WTC11 (cell line): ENCODE data around the gene GFRA1. TPM values are rescaled to one million over a fixed set of nuclear protein-coding genes. Genes with fewer than 3 reads are reported as not detected.

Experiments
- ATAC-seq: fragments of 200-7000 bp; cut with Tn5 transposase; 2 replicates; pipeline ENCODE4 v1.10.0; 2021; ENCODE audit warnings: mild to moderate bottlenecking, moderate library complexity
- CTCF ChIA-PET: fragments of 300-600 bp; sonication (Branson Sonifier 250); formaldehyde crosslinking; loops from one replicate; lab custom pipeline; 2021; ENCODE audit warnings: antibody characterized with exemption; lab: Charles Lee
- POLR2A ChIA-PET: fragments of 350-600 bp; sonication (Branson Sonifier 250); formaldehyde crosslinking; loops from one replicate; lab custom pipeline; 2021; ENCODE audit warnings: antibody characterized with exemption; lab: Charles Lee
- DNase-seq: peaks from one replicate; pipeline ENCODE4 v3.0.0; 2021; ENCODE audit warnings: low spot score
- H3K27ac Mint-ChIP-seq: 2 replicates; pipeline ENCODE4 v1.8.0; 2021; ENCODE audit warnings: mixed read lengths
- H3K27me3 Mint-ChIP-seq: 2 replicates; pipeline ENCODE4 v1.8.0; 2021; ENCODE audit warnings: low read depth, mild to moderate bottlenecking, moderate library complexity, mixed read lengths
- H3K36me3 Mint-ChIP-seq: 2 replicates; pipeline ENCODE4 v1.8.0; 2021; ENCODE audit warnings: mixed read lengths
- H3K4me1 Mint-ChIP-seq: 2 replicates; pipeline ENCODE4 v1.8.0; 2022; ENCODE audit warnings: mixed read lengths
- H3K4me3 Mint-ChIP-seq: 2 replicates; pipeline ENCODE4 v1.8.0; 2021; ENCODE audit warnings: mild to moderate bottlenecking, moderate library complexity, mixed read lengths
- H3K9me3 Mint-ChIP-seq: 2 replicates; pipeline ENCODE4 v1.8.0; 2021; ENCODE audit warnings: mixed read lengths
- AR ChIP-seq: fragments of 250-450 bp; sonication (Bioruptor Pico); IDR thresholded peaks from 2 replicates; pipeline ENCODE4 v1.9.0; 2021; ENCODE audit warnings: mild to moderate bottlenecking
- CDX4 ChIP-seq: fragments of 250-450 bp; sonication (Bioruptor Pico); IDR thresholded peaks from 2 replicates; pipeline ENCODE4 v1.9.0; 2021; ENCODE audit warnings: moderate library complexity, mild to moderate bottlenecking, inconsistent platforms, borderline replicate concordance
- EMX1 ChIP-seq: fragments of 250-450 bp; sonication (Bioruptor Pico); IDR thresholded peaks from 2 replicates; pipeline ENCODE4 v1.8.0; 2021; ENCODE audit warnings: mild to moderate bottlenecking
- FOXK1 ChIP-seq: sonication (generic); formaldehyde crosslinking; IDR thresholded peaks from 2 replicates; pipeline ENCODE4 v1.8.0; 2022; ENCODE audit warnings: mild to moderate bottlenecking, moderate library complexity, missing genetic modification reagents
- GABPB1 ChIP-seq: sonication (generic); formaldehyde crosslinking; IDR thresholded peaks from 2 replicates; pipeline ENCODE4 v1.8.1; 2023; ENCODE audit warnings: mild to moderate bottlenecking, missing genetic modification reagents
- JUN ChIP-seq: sonication (generic); formaldehyde crosslinking; IDR thresholded peaks from 2 replicates; pipeline ENCODE4 v1.8.0; 2023; ENCODE audit warnings: mild to moderate bottlenecking, missing genetic modification reagents
- KAT7 ChIP-seq: sonication (generic); formaldehyde crosslinking; IDR thresholded peaks from 2 replicates; pipeline ENCODE4 v1.8.1; 2023; ENCODE audit warnings: missing genetic modification reagents, mild to moderate bottlenecking, borderline replicate concordance
- NR1H2 ChIP-seq: sonication (generic); formaldehyde crosslinking; IDR thresholded peaks from 2 replicates; pipeline ENCODE4 v1.9.0; 2021; ENCODE audit warnings: mild to moderate bottlenecking, moderate library complexity, missing genetic modification reagents
- NR3C1 ChIP-seq: sonication (generic); formaldehyde crosslinking; conservative IDR thresholded peaks from 2 replicates; pipeline ENCODE4 v1.8.1; 2023; ENCODE audit warnings: low read depth, mild to moderate bottlenecking, missing genetic modification reagents
- OVOL2 ChIP-seq: fragments of 250-450 bp; sonication (Bioruptor Pico); IDR thresholded peaks from 2 replicates; pipeline ENCODE4 v1.9.0; 2021; ENCODE audit warnings: mild to moderate bottlenecking, borderline replicate concordance
- USF2 ChIP-seq: sonication (generic); formaldehyde crosslinking; IDR thresholded peaks from 2 replicates; pipeline ENCODE4 v1.8.1; 2023; ENCODE audit warnings: mild to moderate bottlenecking, missing genetic modification reagents, moderate library complexity
- ZNF232 ChIP-seq: sonication (generic); formaldehyde crosslinking; IDR thresholded peaks from 2 replicates; pipeline ENCODE4 v1.8.0; 2022; ENCODE audit warnings: mild to moderate bottlenecking, missing genetic modification reagents
- ZNF416 ChIP-seq: fragments of 250-450 bp; sonication (Bioruptor Pico); IDR thresholded peaks from 2 replicates; pipeline ENCODE4 v1.9.0; 2021; ENCODE audit warnings: mild to moderate bottlenecking, inconsistent platforms
- ZNF423 ChIP-seq: fragments of 250-450 bp; sonication (Bioruptor Pico); IDR thresholded peaks from 2 replicates; pipeline ENCODE4 v2.1.2; 2022; ENCODE audit warnings: mild to moderate bottlenecking, moderate library complexity
- total RNA-seq: library from RNA; stranded (reverse); gene quantifications from 3 replicates; pipeline ENCODE4 v1.2.3, GENCODE V29; 2021
- TF ChIP-seq, protein P1 (sequence below): sonication (generic); formaldehyde crosslinking; conservative IDR thresholded peaks from 2 replicates; pipeline ENCODE4 v1.8.1; 2023; ENCODE audit warnings: mild to moderate bottlenecking, low read depth, missing genetic modification reagents, moderate library complexity
- TF ChIP-seq, protein P2 (sequence below): sonication (generic); formaldehyde crosslinking; IDR thresholded peaks from 2 replicates; pipeline ENCODE4 v1.8.1; 2022; ENCODE audit warnings: mild to moderate bottlenecking, moderate library complexity, missing genetic modification reagents
- TF ChIP-seq, protein P3 (sequence below): fragments of 250-450 bp; sonication (Bioruptor Pico); IDR thresholded peaks from 2 replicates; pipeline ENCODE4 v1.9.0; 2021; ENCODE audit warnings: mild to moderate bottlenecking, borderline replicate concordance
- TF ChIP-seq, protein P4 (sequence below): sonication (generic); formaldehyde crosslinking; IDR thresholded peaks from 2 replicates; pipeline ENCODE4 v1.8.0; 2023; ENCODE audit warnings: missing genetic modification reagents
- TF ChIP-seq, protein P5 (sequence below): sonication (generic); formaldehyde crosslinking; IDR thresholded peaks from 2 replicates; pipeline ENCODE4 v1.8.0; 2023; ENCODE audit warnings: mild to moderate bottlenecking, missing genetic modification reagents

Gene GFRA1
- total RNA-seq, 1 experiment from 2014 or later, result 4.4 TPM

DNA sequence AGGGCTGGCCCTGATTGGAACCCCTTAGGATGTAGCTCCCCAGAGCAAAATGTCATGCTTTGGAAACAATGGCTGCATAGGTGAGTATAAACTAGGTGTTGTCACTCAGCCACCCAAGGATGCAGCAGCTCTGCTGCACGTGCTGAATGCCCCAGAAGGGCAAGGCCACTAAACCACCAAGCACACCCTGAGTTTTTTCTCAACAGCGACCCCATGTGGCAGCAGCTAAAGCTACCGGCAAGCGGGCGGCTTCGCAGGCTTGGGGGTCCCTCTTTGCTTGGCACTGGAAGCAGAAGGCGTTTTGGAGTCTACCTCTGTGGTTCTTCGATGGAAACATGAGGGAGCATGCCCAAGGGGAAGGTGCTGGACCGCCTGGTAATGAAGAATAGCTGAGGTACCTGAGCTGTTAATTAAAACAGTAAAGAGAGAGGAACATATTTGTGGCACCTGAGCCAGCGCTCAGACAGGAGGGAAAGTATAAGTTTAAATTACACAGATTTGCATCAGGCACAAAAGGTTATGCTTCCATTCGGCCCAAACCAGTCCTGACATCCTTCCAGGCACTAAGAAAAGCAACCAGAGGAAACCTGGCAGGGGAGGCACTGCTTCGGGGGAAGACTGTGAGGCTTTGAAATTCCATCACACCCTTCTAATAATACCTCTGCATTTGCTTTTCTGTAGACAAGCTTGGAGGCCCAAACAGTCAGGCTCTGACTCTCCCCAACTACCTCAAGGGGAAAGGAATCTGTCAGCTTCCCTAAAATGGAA is 152.1 kb downstream of the GFRA1 start:
- peak; percentile 78 for ATAC-seq
- Mint-ChIP-seq H3K27ac (no peak overlapping the region), H3K36me3 (no peaks in the 10 kb centered on the region), H3K9me3 (peaks cover 7% of the 10 kb centered on the region), H3K4me3 (no peak overlapping the region), H3K4me1 (peaks cover 23% of the 10 kb centered on the region), H3K27me3 (peaks cover 40% of the 10 kb centered on the region)
- POLR2A ChIA-PET, result interaction anchor here (0.9 kb wide), 1 partner anchor 15 kb away, joined by 3 read pairs; no protein-coding TSS in a partner anchor
- CTCF ChIA-PET, result interaction anchor here (0.6 to 2.0 kb wide), 30 partner anchors 9 to 291 kb away, joined by 3 to 21 read pairs (median 4); no protein-coding TSS in a partner anchor
- DNase-seq, result peak; percentile 80
- TF ChIP-seq CDX4 (CRISPR knock-in tag) (no peak), USF2 (CRISPR knock-in tag) (no peak), ZNF423 (no peak), OVOL2 (CRISPR knock-in tag) (no peak), ZNF416 (CRISPR knock-in tag) (no peak), AR (no peak), JUN (CRISPR knock-in tag) (no peak), FOXK1 (CRISPR knock-in tag) (no peak), KAT7 (CRISPR knock-in tag) (no peak), GABPB1 (no peak), EMX1 (CRISPR knock-in tag) (no peak), ZNF232 (no peak), NR1H2 (CRISPR knock-in tag) (no peak), NR3C1 (CRISPR knock-in tag) (no peak)
- TF ChIP-seq, protein P1, sequence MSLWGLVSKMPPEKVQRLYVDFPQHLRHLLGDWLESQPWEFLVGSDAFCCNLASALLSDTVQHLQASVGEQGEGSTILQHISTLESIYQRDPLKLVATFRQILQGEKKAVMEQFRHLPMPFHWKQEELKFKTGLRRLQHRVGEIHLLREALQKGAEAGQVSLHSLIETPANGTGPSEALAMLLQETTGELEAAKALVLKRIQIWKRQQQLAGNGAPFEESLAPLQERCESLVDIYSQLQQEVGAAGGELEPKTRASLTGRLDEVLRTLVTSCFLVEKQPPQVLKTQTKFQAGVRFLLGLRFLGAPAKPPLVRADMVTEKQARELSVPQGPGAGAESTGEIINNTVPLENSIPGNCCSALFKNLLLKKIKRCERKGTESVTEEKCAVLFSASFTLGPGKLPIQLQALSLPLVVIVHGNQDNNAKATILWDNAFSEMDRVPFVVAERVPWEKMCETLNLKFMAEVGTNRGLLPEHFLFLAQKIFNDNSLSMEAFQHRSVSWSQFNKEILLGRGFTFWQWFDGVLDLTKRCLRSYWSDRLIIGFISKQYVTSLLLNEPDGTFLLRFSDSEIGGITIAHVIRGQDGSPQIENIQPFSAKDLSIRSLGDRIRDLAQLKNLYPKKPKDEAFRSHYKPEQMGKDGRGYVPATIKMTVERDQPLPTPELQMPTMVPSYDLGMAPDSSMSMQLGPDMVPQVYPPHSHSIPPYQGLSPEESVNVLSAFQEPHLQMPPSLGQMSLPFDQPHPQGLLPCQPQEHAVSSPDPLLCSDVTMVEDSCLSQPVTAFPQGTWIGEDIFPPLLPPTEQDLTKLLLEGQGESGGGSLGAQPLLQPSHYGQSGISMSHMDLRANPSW, result no peak
- TF ChIP-seq, protein P2, sequence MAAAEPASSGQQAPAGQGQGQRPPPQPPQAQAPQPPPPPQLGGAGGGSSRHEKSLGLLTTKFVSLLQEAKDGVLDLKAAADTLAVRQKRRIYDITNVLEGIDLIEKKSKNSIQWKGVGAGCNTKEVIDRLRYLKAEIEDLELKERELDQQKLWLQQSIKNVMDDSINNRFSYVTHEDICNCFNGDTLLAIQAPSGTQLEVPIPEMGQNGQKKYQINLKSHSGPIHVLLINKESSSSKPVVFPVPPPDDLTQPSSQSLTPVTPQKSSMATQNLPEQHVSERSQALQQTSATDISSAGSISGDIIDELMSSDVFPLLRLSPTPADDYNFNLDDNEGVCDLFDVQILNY (CRISPR knock-in tag), result no peak
- TF ChIP-seq, protein P3, sequence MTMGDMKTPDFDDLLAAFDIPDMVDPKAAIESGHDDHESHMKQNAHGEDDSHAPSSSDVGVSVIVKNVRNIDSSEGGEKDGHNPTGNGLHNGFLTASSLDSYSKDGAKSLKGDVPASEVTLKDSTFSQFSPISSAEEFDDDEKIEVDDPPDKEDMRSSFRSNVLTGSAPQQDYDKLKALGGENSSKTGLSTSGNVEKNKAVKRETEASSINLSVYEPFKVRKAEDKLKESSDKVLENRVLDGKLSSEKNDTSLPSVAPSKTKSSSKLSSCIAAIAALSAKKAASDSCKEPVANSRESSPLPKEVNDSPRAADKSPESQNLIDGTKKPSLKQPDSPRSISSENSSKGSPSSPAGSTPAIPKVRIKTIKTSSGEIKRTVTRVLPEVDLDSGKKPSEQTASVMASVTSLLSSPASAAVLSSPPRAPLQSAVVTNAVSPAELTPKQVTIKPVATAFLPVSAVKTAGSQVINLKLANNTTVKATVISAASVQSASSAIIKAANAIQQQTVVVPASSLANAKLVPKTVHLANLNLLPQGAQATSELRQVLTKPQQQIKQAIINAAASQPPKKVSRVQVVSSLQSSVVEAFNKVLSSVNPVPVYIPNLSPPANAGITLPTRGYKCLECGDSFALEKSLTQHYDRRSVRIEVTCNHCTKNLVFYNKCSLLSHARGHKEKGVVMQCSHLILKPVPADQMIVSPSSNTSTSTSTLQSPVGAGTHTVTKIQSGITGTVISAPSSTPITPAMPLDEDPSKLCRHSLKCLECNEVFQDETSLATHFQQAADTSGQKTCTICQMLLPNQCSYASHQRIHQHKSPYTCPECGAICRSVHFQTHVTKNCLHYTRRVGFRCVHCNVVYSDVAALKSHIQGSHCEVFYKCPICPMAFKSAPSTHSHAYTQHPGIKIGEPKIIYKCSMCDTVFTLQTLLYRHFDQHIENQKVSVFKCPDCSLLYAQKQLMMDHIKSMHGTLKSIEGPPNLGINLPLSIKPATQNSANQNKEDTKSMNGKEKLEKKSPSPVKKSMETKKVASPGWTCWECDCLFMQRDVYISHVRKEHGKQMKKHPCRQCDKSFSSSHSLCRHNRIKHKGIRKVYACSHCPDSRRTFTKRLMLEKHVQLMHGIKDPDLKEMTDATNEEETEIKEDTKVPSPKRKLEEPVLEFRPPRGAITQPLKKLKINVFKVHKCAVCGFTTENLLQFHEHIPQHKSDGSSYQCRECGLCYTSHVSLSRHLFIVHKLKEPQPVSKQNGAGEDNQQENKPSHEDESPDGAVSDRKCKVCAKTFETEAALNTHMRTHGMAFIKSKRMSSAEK, result no peak
- TF ChIP-seq, protein P4, sequence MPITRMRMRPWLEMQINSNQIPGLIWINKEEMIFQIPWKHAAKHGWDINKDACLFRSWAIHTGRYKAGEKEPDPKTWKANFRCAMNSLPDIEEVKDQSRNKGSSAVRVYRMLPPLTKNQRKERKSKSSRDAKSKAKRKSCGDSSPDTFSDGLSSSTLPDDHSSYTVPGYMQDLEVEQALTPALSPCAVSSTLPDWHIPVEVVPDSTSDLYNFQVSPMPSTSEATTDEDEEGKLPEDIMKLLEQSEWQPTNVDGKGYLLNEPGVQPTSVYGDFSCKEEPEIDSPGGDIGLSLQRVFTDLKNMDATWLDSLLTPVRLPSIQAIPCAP, result no peak
- TF ChIP-seq, protein P5, sequence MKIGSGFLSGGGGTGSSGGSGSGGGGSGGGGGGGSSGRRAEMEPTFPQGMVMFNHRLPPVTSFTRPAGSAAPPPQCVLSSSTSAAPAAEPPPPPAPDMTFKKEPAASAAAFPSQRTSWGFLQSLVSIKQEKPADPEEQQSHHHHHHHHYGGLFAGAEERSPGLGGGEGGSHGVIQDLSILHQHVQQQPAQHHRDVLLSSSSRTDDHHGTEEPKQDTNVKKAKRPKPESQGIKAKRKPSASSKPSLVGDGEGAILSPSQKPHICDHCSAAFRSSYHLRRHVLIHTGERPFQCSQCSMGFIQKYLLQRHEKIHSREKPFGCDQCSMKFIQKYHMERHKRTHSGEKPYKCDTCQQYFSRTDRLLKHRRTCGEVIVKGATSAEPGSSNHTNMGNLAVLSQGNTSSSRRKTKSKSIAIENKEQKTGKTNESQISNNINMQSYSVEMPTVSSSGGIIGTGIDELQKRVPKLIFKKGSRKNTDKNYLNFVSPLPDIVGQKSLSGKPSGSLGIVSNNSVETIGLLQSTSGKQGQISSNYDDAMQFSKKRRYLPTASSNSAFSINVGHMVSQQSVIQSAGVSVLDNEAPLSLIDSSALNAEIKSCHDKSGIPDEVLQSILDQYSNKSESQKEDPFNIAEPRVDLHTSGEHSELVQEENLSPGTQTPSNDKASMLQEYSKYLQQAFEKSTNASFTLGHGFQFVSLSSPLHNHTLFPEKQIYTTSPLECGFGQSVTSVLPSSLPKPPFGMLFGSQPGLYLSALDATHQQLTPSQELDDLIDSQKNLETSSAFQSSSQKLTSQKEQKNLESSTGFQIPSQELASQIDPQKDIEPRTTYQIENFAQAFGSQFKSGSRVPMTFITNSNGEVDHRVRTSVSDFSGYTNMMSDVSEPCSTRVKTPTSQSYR (CRISPR knock-in tag), result no peak
